Frontal cortex (tissue), 4 donors: ENCODE results near the gene DRAM1. TPM values are rescaled to one million over a fixed set of nuclear protein-coding genes. Genes with fewer than 3 reads are reported as not detected.

Source experiments
- DNase-seq, 2 donors: peaks; one replicate each; pipeline ENCODE4 v3.0.0; 2012; ENCODE audit warnings: low spot score in 2 of 2
- FAIRE-seq: peaks from 2 replicates; lab custom pipeline; 2012; peaks lifted over from hg19 to GRCh38; lab: Jason Lieb, UNC
- total RNA-seq: library from RNA; depleted of rRNA; stranded (reverse); fragments of >200 nt; gene quantifications from one replicate; pipeline ENCODE4 v1.2.3, GENCODE V29; 2014
- donor health status: control.
- donor health status: control.
- donor health status: control.

Gene DRAM1
- total RNA-seq, 1 donor from 2014 or later = 0.82 TPM

- no peak for FAIRE-seq
- DNase-seq = no peak
These were observed 56.6 kb downstream of the DRAM1 start for GRCh38 chr12:101933866-101934514.

GRCh38 chr12:101935890-101936746 is 58.7 kb downstream of the DRAM1 start:
- DNase-seq (no peak), FAIRE-seq (no peak)

GRCh38 chr12:101939306-101939705 is 61.9 kb downstream of the DRAM1 start:
- no peak for DNase-seq
- FAIRE-seq = no peak

- peak; percentile 14 to 34 for DNase-seq
- FAIRE-seq = no peak
These were observed 62.5 kb downstream of the DRAM1 start for GRCh38 chr12:101939856-101940265.

- DNase-seq (no peak), FAIRE-seq (no peak)
These were observed 63.1 kb downstream of the DRAM1 start for GRCh38 chr12:101940400-101940950.

- DNase-seq = no peak
- FAIRE-seq = no peak
These were observed 64.2 kb downstream of the DRAM1 start for GRCh38 chr12:101941306-101942249.

GRCh38 chr12:101942250-101942605 is 64.8 kb downstream of the DRAM1 start:
- DNase-seq (no peak), FAIRE-seq (no peak)

GRCh38 chr12:101945369-101946232 is 68.2 kb downstream of the DRAM1 start:
- DNase-seq (no peak), FAIRE-seq (no peak)

GRCh38 chr12:101946233-101946611 is 68.8 kb downstream of the DRAM1 start:
- FAIRE-seq (no peak), DNase-seq (no peak)

- FAIRE-seq (no peak), DNase-seq (no peak)
These were observed 69.9 kb downstream of the DRAM1 start for GRCh38 chr12:101947316-101947715.

- DNase-seq = no peak
- FAIRE-seq = no peak
These were observed 71.0 kb downstream of the DRAM1 start for GRCh38 chr12:101948365-101948764.

GRCh38 chr12:101951002-101951670 is 73.8 kb downstream of the DRAM1 start:
- FAIRE-seq = no peak
- no peak for DNase-seq

- DNase-seq (no peak), FAIRE-seq (no peak)
These were observed 76.7 kb downstream of the DRAM1 start for GRCh38 chr12:101954113-101954512.

- no peak for DNase-seq
- no peak for FAIRE-seq
These were observed 77.3 kb downstream of the DRAM1 start for GRCh38 chr12:101954676-101955075.

- FAIRE-seq = no peak
- DNase-seq = no peak
These were observed 80.0 kb downstream of the DRAM1 start for GRCh38 chr12:101957252-101957959.

- no peak for FAIRE-seq
- DNase-seq = no peak
These were observed 82.2 kb downstream of the DRAM1 start for GRCh38 chr12:101959607-101960006.

- DNase-seq = no peak
- FAIRE-seq = no peak
These were observed 85.1 kb downstream of the DRAM1 start for GRCh38 chr12:101962486-101962885.

- FAIRE-seq (no peak), DNase-seq (no peak)
These were observed 86.3 kb downstream of the DRAM1 start for GRCh38 chr12:101963697-101964096.
